PFSK-1 (cell line): ENCODE measurements around the gene RYR1.

ENCODE experiments used
- FOXP2 ChIP-seq: optimal IDR thresholded peaks from 2 replicates; pipeline ENCODE3; 2011; ENCODE audit warnings: borderline replicate concordance, control low read depth, inconsistent platforms; ENCODE audit not compliant: insufficient read depth; ENCODE audit errors: extremely low read length, extremely low read depth
- POLR2AphosphoS5 ChIP-seq: IDR thresholded peaks from 2 replicates; pipeline ENCODE4 v1.6.1; 2012; ENCODE audit warnings: low read depth, mild to moderate bottlenecking, control low read depth, low read length, moderate library complexity
- SIN3A ChIP-seq: IDR thresholded peaks from 2 replicates; pipeline ENCODE4 v1.6.1; 2012; ENCODE audit warnings: mild to moderate bottlenecking, low read length, moderate library complexity, borderline replicate concordance; ENCODE audit not compliant: insufficient read depth
- TAF1 ChIP-seq: IDR thresholded peaks from 2 replicates; pipeline ENCODE4 v1.6.1; 2012; ENCODE audit warnings: low read length, control low read depth, borderline replicate concordance; ENCODE audit not compliant: insufficient read depth
- TF ChIP-seq, protein P1 (sequence below), 2 experiments: IDR thresholded peaks; 2 replicates each; pipeline versions ENCODE4 v1.6.1 to v1.8.0; 2011 to 2012; ENCODE audit warnings: low read depth in 2 of 2, low read length in 2 of 2, control low read depth in 1 of 2, inconsistent platforms in 1 of 2, mild to moderate bottlenecking in 1 of 2, moderate library complexity in 1 of 2; ENCODE audit not compliant: insufficient read depth in 1 of 2

RYR1 gene

DNA sequence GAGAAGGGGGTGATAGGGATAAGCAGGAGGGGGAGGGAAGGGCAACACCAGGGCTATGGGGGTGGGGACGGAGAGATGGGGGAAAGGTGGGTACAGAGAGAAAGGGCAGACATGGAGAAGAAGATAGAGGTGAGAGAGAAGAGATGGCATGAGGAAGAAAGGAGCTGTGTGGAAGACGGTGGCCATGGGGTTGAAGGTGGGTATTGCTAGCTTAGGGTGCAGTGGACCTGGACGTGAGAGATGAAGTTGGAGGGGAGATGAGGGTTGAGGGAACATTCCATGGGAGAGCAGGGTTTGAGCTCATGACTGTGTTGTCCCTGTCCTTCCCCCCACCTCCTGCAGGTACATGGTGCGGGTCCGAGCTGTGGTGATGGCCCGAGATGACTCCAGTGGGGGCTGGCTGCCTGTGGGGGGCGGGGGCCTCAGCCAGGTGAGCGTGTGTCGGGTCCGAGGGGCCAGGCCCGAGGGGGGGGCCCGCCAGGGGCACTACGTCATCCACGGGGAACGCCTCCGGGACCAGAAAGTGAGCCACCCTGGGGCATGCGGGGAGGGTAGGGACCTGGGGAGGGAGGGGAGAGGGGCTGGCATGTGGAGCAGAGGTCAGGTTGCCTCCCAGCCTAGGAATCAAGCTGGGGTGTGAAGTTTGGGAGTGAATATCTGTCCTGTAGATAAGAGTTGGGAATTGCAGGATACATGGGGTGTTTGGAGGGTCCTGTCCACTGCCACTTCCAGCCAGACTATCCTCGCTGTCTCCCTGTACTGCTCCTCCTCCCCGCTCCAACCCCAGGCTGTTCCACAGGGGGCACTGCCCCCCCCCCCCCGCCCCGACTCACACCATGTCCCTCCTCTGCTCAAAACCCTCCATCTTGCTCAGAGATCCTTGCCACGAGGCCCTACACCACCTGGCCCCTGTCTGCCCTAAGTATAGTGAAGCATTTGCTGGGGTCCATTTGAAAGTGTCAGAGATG, 43.2 kb upstream of the RYR1 start:
- TF ChIP-seq FOXP2 = no peak
- no peak; the same call in 1 of the 2 replicates for TF ChIP-seq POLR2AphosphoS5
- no peak for TF ChIP-seq TAF1
- no peak for TF ChIP-seq SIN3A
- TF ChIP-seq, protein P1, sequence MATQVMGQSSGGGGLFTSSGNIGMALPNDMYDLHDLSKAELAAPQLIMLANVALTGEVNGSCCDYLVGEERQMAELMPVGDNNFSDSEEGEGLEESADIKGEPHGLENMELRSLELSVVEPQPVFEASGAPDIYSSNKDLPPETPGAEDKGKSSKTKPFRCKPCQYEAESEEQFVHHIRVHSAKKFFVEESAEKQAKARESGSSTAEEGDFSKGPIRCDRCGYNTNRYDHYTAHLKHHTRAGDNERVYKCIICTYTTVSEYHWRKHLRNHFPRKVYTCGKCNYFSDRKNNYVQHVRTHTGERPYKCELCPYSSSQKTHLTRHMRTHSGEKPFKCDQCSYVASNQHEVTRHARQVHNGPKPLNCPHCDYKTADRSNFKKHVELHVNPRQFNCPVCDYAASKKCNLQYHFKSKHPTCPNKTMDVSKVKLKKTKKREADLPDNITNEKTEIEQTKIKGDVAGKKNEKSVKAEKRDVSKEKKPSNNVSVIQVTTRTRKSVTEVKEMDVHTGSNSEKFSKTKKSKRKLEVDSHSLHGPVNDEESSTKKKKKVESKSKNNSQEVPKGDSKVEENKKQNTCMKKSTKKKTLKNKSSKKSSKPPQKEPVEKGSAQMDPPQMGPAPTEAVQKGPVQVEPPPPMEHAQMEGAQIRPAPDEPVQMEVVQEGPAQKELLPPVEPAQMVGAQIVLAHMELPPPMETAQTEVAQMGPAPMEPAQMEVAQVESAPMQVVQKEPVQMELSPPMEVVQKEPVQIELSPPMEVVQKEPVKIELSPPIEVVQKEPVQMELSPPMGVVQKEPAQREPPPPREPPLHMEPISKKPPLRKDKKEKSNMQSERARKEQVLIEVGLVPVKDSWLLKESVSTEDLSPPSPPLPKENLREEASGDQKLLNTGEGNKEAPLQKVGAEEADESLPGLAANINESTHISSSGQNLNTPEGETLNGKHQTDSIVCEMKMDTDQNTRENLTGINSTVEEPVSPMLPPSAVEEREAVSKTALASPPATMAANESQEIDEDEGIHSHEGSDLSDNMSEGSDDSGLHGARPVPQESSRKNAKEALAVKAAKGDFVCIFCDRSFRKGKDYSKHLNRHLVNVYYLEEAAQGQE (IDR thresholded peaks at IDR 0.05; ENCODE audit: insufficient read depth in 1 of 2, low read depth in 2 of 2, low read length in 2 of 2) = no peak

DNA sequence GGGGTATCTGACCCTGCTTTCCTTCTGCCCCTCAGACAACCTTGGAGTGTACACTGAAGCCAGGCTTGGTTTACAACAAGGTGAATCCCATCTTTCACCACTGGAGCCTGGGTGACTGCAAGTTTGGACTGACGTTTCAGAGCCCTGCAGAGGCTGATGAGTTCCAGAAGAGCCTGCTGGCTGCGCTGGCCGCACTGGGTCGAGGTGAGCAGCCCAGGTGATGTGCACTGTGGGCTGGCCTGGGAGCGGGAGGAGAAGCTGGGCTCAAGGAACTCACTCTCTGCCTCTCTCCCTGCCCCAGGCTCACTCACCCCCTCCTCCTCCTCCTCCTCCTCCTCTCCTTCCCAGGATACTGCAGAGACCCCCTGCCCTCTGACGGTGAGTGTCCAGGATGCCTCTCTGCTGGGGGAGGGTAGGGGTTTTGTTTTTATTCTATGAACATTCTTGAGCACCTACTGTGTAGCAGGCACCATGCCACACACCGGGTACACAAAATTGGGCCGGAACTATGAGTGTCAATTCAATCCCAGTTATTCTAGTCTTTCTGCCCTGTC, 41.5 kb upstream of the RYR1 start:
- TF ChIP-seq FOXP2 = no peak
- no peak for TF ChIP-seq TAF1
- no peak; the same call in 1 of the 2 replicates for TF ChIP-seq POLR2AphosphoS5
- no peak for TF ChIP-seq SIN3A
- TF ChIP-seq, protein P1 (IDR thresholded peaks at IDR 0.05; ENCODE audit: insufficient read depth in 1 of 2, low read depth in 2 of 2, low read length in 2 of 2) = no peak

DNA sequence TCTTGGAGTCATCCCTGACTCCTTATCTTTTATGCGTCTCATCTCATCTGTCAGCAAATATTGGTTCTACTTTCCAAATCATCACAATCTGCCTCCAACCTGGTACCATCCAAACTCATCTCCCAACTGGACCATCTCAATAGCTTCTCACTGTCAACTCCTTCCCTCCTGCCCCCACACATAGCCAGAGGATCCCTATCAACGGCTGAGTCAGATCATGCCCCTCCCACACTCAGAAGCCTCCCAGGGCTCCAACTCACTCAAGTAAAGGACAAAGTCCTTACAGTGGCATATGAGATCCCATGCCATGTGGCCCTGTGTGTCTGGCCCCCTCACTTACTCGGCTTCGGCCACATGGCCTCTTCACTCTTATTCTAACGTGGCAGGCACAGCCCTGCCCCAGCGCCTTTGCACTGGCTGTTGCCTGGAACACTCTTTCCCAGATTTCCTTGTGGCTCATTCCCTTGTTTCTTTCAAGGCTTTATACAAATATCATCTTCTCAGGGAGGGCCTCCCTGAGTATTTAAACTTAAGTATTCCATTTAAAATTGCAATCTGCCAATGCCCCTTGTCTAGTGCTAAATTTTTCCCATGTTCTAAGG, 40.7 kb upstream of the RYR1 start:
- TF ChIP-seq TAF1 (no peak), FOXP2 (no peak), POLR2AphosphoS5 (no peak), SIN3A (no peak)
- TF ChIP-seq, protein P1 (IDR thresholded peaks at IDR 0.05; ENCODE audit: insufficient read depth in 1 of 2, low read depth in 2 of 2, low read length in 2 of 2) = no peak

DNA sequence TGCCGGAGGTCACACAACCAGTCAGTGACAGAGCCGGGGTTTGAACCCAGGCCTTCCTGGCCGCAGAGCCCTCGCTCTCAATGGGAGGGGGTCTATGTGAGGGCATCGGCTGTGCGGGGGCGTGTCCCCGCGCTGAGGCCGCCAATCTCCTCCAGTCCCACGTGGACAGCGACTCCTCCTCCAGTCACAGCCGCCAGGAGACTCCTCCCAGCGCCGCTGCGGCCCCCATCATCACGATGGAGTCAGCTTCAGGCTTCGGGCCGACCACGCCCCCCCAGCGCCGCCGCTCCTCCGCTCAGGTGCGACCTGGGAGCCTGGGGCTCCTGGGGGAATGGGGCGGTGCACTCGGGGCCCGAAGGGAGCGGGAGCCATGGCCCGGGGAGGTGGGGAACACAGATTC, 39.0 kb upstream of the RYR1 start:
- no peak for TF ChIP-seq POLR2AphosphoS5
- no peak for TF ChIP-seq SIN3A
- TF ChIP-seq, protein P1 (IDR thresholded peaks at IDR 0.05; ENCODE audit: insufficient read depth in 1 of 2, low read depth in 2 of 2, low read length in 2 of 2) = no peak
- no peak for TF ChIP-seq FOXP2
